CD14-positive monocyte (primary cell): ENCODE measurements around the gene CD6. TPM values are rescaled to one million over a fixed set of nuclear protein-coding genes. Genes with fewer than 3 reads are reported as not detected.
A peak's percentile ranks its signal among the peaks of the same experiment; 100 is the strongest.

ENCODE experiments used
- DNase-seq, 3 donors: peaks; one replicate each; pipeline ENCODE4 v3.0.0-alpha.2; 2011 to 2022
- H2AFZ ChIP-seq: 2 replicates; pipeline ENCODE4 v1.6.0; 2012; ENCODE audit warnings: mild to moderate bottlenecking, low read depth, low read length, inconsistent platforms; ENCODE audit not compliant: insufficient read depth, poor library complexity, severe bottlenecking
- H3K27ac ChIP-seq, 2 donors: 1 replicate in 1 of 2; 2 replicates in 1 of 2; pipeline ENCODE4 v1.5.1; 2012 to 2013; ENCODE audit warnings: low read length in 2 of 2, control low read depth in 1 of 2, inconsistent platforms in 1 of 2, low read depth in 1 of 2, mild to moderate bottlenecking in 1 of 2
- H3K27me3 ChIP-seq, 2 donors: one replicate each; pipeline versions ENCODE4 v1.6.0 to v1.6.1; 2011 to 2013; ENCODE audit warnings: low read length in 2 of 2; ENCODE audit not compliant: control insufficient read depth in 2 of 2, insufficient read depth in 2 of 2
- H3K36me3 ChIP-seq, 2 donors: replicated peaks in 1 of 2; 1 replicate in 1 of 2; 2 replicates in 1 of 2; pipeline versions ENCODE4 v1.5.1 to v1.6.1; 2012 to 2013; ENCODE audit warnings: low read length in 2 of 2, control low read depth in 1 of 2, inconsistent platforms in 1 of 2, mild to moderate bottlenecking in 1 of 2; ENCODE audit not compliant: insufficient read depth in 2 of 2, control insufficient read depth in 1 of 2
- H3K4me1 ChIP-seq, 2 donors: 1 replicate in 1 of 2; 2 replicates in 1 of 2; pipeline versions ENCODE4 v1.5.1 to v1.6.1; 2012 to 2013; ENCODE audit warnings: low read length in 2 of 2, control low read depth in 1 of 2, inconsistent platforms in 1 of 2, mild to moderate bottlenecking in 1 of 2, moderate library complexity in 1 of 2; ENCODE audit not compliant: insufficient read depth in 2 of 2, control insufficient read depth in 1 of 2
- H3K4me2 ChIP-seq: replicated peaks from 2 replicates; pipeline ENCODE3; 2012; ENCODE audit warnings: low read length, moderate library complexity, mild to moderate bottlenecking; ENCODE audit not compliant: poor library complexity, severe bottlenecking; ENCODE audit errors: extremely low read depth
- H3K4me3 ChIP-seq, 3 experiments: fragments of 200-600 bp in 1 of 3; sonication (generic) in 1 of 3; replicated peaks in 1 of 3; 1 replicate in 2 of 3; 2 replicates in 1 of 3; pipeline ENCODE4 v1.5.1; 2011 to 2013; ENCODE audit warnings: low read length in 3 of 3, mild to moderate bottlenecking in 3 of 3, control low read depth in 2 of 3, low read depth in 2 of 3, inconsistent platforms in 1 of 3, moderate library complexity in 1 of 3
- H3K79me2 ChIP-seq: 2 replicates; pipeline ENCODE4 v1.6.0; 2012; ENCODE audit warnings: mild to moderate bottlenecking, control low read depth, inconsistent platforms, low read length, moderate library complexity; ENCODE audit not compliant: insufficient read depth
- H3K9ac ChIP-seq: 2 replicates; pipeline ENCODE4 v1.6.0; 2017; ENCODE audit warnings: low read length, mild to moderate bottlenecking; ENCODE audit not compliant: insufficient read depth, poor library complexity, severe bottlenecking
- H3K9me3 ChIP-seq, 2 donors: replicated peaks in 1 of 2; 1 replicate in 1 of 2; 2 replicates in 1 of 2; pipeline versions ENCODE4 v1.5.1 to v1.6.1; 2012 to 2013; ENCODE audit warnings: low read length in 2 of 2, control low read depth in 1 of 2; ENCODE audit not compliant: control insufficient read depth in 1 of 2, insufficient read depth in 1 of 2
- H4K20me1 ChIP-seq: 2 replicates; pipeline ENCODE4 v1.6.0; 2012; ENCODE audit warnings: mild to moderate bottlenecking, low read length, control low read depth, moderate library complexity; ENCODE audit not compliant: insufficient read depth
- H3K27ac Mint-ChIP-seq, 7 donors: one replicate each; pipeline ENCODE4 v1.8.0; 2020; ENCODE audit warnings: mild to moderate bottlenecking in 7 of 7, mixed read lengths in 7 of 7, moderate library complexity in 6 of 7, inconsistent platforms in 2 of 7
- H3K27me3 Mint-ChIP-seq, 3 donors: one replicate each; pipeline ENCODE4 v1.8.0; 2021 to 2022; ENCODE audit warnings: low read depth in 3 of 3, mild to moderate bottlenecking in 3 of 3, mixed read lengths in 3 of 3, moderate library complexity in 3 of 3, inconsistent platforms in 1 of 3
- H3K36me3 Mint-ChIP-seq, 2 donors: one replicate each; pipeline ENCODE4 v1.8.0; 2020; ENCODE audit warnings: mixed read lengths in 2 of 2, inconsistent platforms in 1 of 2, mild to moderate bottlenecking in 1 of 2
- H3K4me1 Mint-ChIP-seq: one replicate; pipeline ENCODE4 v1.8.0; 2020; ENCODE audit warnings: mild to moderate bottlenecking, mixed read lengths
- H3K4me3 Mint-ChIP-seq, 2 donors: one replicate each; pipeline ENCODE4 v1.8.0; 2020; ENCODE audit warnings: mild to moderate bottlenecking in 2 of 2, mixed read lengths in 2 of 2, moderate library complexity in 1 of 2
- H3K9me3 Mint-ChIP-seq, 7 donors: one replicate each; pipeline ENCODE4 v1.8.0; 2020 to 2022; ENCODE audit warnings: mixed read lengths in 7 of 7, mild to moderate bottlenecking in 6 of 7, moderate library complexity in 6 of 7, inconsistent platforms in 2 of 7
- WGBS: methylation state at CpG from one replicate; pipeline ENCODE4 v1.1.5; 2013; ENCODE audit warnings: missing lambda C conversion rate; ENCODE audit not compliant: insufficient coverage; 5-methylcytosine and 5-hydroxymethylcytosine counted together
- intact Hi-C, 2 donors: fragments of 100-400 bp; cut with micrococcal nuclease; formaldehyde crosslinking; loops; one replicate each; pipeline versions ENCODE4 v1.15.0 to v1.15.1; 2023
- polyA plus RNA-seq, 3 donors: library from polyadenylated mRNA; depleted of rRNA in 1 of 3; unstranded in 2 of 3; stranded (reverse) in 1 of 3; fragments of 300-500 nt in 2 of 3; fragments of >200 nt in 1 of 3; fragmentation: Illumina TruSeq in 2 of 3; gene quantifications; 1 replicate in 2 of 3; 2 replicates in 1 of 3; pipeline ENCODE4 v1.2.3, GENCODE V29; 2012 to 2021
- TF ChIP-seq, protein P1 (sequence below): fragments of 200-600 bp; IDR thresholded peaks from one replicate; pipeline ENCODE4 v1.8.0; 2022; ENCODE audit warnings: antibody characterized with exemption, mild to moderate bottlenecking

CD6 gene
- polyA plus RNA-seq, 3 donors = 0.09 to 0.39 (median 0.39) TPM

GRCh38 chr11:60931917-60932316 is 39.6 kb upstream of the CD6 start:
- no peaks in the 10 kb centered on the region for H3K79me2 ChIP-seq
- H3K27me3 ChIP-seq = peaks cover 0 to 16% of the 10 kb centered on the region in 2 donors
- intact Hi-C loops = no loop called here
- H4K20me1 ChIP-seq = peaks cover 30% of the 10 kb centered on the region
- peaks cover 4 to 8% of the 10 kb centered on the region in 2 donors for H3K36me3 Mint-ChIP-seq
- H3K9me3 ChIP-seq = no peaks in the 10 kb centered on the region
- peaks cover 5 to 9% of the 10 kb centered on the region in 2 donors for H3K36me3 ChIP-seq
- 86% methylated on average over 7 of the region's 9 CpGs for WGBS
- no peak overlapping the region for H3K9ac ChIP-seq
- H3K4me1 Mint-ChIP-seq = peaks cover 5% of the 10 kb centered on the region
- H3K4me2 ChIP-seq = no peak overlapping the region
- peaks cover 28 to 38% (median 37%) of the 10 kb centered on the region in 3 donors for H3K27me3 Mint-ChIP-seq
- peaks cover 0 to 2% (median 0%) of the 10 kb centered on the region in 7 donors for H3K9me3 Mint-ChIP-seq
- no peak for DNase-seq
- peak overlapping the region in 1 of 2 donors; percentile 28 for H3K4me3 Mint-ChIP-seq
- no peaks in the 10 kb centered on the region for H3K4me1 ChIP-seq
- H3K27ac Mint-ChIP-seq = no peak overlapping the region
- H3K27ac ChIP-seq = no peak overlapping the region
- H3K4me3 ChIP-seq = no peak overlapping the region
- TF ChIP-seq, protein P1, sequence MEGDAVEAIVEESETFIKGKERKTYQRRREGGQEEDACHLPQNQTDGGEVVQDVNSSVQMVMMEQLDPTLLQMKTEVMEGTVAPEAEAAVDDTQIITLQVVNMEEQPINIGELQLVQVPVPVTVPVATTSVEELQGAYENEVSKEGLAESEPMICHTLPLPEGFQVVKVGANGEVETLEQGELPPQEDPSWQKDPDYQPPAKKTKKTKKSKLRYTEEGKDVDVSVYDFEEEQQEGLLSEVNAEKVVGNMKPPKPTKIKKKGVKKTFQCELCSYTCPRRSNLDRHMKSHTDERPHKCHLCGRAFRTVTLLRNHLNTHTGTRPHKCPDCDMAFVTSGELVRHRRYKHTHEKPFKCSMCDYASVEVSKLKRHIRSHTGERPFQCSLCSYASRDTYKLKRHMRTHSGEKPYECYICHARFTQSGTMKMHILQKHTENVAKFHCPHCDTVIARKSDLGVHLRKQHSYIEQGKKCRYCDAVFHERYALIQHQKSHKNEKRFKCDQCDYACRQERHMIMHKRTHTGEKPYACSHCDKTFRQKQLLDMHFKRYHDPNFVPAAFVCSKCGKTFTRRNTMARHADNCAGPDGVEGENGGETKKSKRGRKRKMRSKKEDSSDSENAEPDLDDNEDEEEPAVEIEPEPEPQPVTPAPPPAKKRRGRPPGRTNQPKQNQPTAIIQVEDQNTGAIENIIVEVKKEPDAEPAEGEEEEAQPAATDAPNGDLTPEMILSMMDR = no peak
- H2AFZ ChIP-seq = no peak overlapping the region

DNA sequence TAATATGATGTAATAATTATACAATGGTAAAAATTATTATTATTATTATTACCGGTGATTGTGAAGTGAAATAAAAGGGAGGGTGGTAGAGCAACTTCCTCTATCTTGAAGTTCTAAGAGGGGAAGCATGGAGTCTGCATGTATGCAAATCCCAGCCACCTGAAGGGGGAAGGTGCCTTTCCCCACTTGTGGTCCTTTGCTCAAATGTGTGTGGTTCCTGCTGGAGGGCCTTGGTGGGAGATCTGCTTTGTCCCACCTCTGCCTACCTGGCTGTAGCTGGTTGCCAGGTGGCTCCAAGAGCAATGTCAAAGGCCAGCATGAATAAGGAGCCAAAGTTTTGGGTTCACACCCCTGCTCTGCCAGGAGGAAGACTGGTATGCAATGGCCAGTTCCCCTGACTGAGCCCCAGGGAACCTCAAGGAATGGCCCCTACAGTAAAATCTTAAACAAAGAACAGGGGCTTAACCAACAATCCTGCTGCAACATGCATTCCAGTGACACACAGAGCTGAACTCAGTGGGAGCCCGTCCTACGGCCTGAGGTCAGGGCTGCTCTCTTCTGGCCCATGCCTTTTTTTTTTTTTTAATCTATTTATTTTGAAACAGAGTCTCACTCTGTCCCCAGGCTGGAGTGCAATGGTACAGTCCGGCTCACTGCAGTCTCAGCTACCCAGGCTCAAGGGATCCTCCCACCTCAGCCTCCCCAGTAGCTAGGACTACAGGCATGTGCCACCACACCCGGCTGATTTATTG is 38.7 kb upstream of the CD6 start:
- H3K27ac ChIP-seq = no peak overlapping the region
- H4K20me1 ChIP-seq = peaks cover 38% of the 10 kb centered on the region
- no peak overlapping the region for H3K4me3 ChIP-seq
- WGBS = 80% methylated on average over 1 of the region's 5 CpGs
- no peaks in the 10 kb centered on the region for H3K4me1 ChIP-seq
- Mint-ChIP-seq H3K36me3 (peaks cover 12 to 16% of the 10 kb centered on the region in 2 donors), H3K27ac (no peak overlapping the region), H3K27me3 (peaks cover 23 to 29% (median 29%) of the 10 kb centered on the region in 3 donors), H3K4me3 (no peak overlapping the region), H3K4me1 (peaks cover 5% of the 10 kb centered on the region), H3K9me3 (peaks cover 0 to 2% (median 0%) of the 10 kb centered on the region in 7 donors)
- H3K9ac ChIP-seq = no peak overlapping the region
- H3K27me3 ChIP-seq = peaks cover 0 to 10% of the 10 kb centered on the region in 2 donors
- DNase-seq = peak in 1 of 3 donors; percentile 26
- intact Hi-C loops = no loop called here
- H3K4me2 ChIP-seq = no peak overlapping the region
- peaks cover 13 to 15% of the 10 kb centered on the region in 2 donors for H3K36me3 ChIP-seq
- no peak overlapping the region for H2AFZ ChIP-seq
- H3K79me2 ChIP-seq = no peaks in the 10 kb centered on the region
- no peaks in the 10 kb centered on the region for H3K9me3 ChIP-seq
- TF ChIP-seq, protein P1 = no peak
